Esophagus squamous epithelium (tissue), 4 donors: Measurements from ENCODE around the gene ZNF772.

Experiments used
- CTCF ChIP-seq, 6 experiments: fragments of 450-650 bp in 4 of 6; fragments of 200-600 bp in 2 of 6; sonication (generic) in 2 of 6; IDR thresholded peaks; one replicate each; pipeline ENCODE4 v1.5.1; 2016 to 2019; ENCODE audit warnings: antibody characterized with exemption in 6 of 6, mild to moderate bottlenecking in 4 of 6, moderate library complexity in 4 of 6
- POLR2A ChIP-seq, 4 donors: fragments of 450-650 bp; IDR thresholded peaks; one replicate each; pipeline ENCODE4 v1.6.1; 2017; ENCODE audit warnings: antibody characterized with exemption in 4 of 4, mild to moderate bottlenecking in 4 of 4, moderate library complexity in 3 of 4

DNA sequence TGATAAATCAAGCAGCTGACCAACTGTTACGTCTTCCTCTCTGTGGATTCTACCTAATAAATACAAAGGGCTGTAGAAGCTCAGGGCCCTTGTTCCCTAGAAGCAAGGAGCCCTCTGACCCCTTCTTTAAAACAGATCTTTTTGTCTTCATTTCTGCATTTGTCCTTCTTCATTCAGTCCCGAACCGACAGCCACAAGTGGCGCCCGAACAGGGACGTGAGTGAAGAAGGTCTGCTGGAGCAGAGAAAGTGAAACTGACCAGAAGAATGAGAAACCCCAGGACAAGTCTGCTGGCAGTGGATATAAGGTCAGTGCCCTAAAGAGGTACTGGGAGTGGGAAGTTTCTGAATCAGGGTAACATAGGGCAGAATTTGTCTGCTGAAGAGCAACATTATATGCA lies 35.5 kb upstream of the ZNF772 start:
- TF ChIP-seq CTCF (IDR thresholded peaks at IDR 0.05) (no peak), POLR2A (IDR thresholded peaks at IDR 0.05) (no peak)
